Hepatocyte (in vitro differentiated cells): ENCODE results near the gene PPP6R2.

Experiments
- EZH2 ChIP-seq: fragments of 200-600 bp; sonication (generic); IDR thresholded peaks from 2 replicates; pipeline ENCODE4 v1.6.1; 2016; ENCODE audit warnings: antibody characterized with exemption, mild to moderate bottlenecking, borderline replicate concordance
- EZH2phosphoT487 ChIP-seq: fragments of 200-600 bp; sonication (generic); IDR thresholded peaks from one replicate; pipeline ENCODE4 v1.6.1; 2018; ENCODE audit warnings: antibody characterized with exemption, mild to moderate bottlenecking, low read depth, moderate library complexity; ENCODE audit not compliant: unreplicated experiment, severe bottlenecking
- TF ChIP-seq, protein P1 (sequence below): fragments of 200-600 bp; sonication (generic); IDR thresholded peaks from 2 replicates; pipeline ENCODE4 v1.5.1; 2016; ENCODE audit warnings: antibody characterized with exemption, mild to moderate bottlenecking; ENCODE audit not compliant: poor library complexity

GRCh38 chr22:50303515-50303847 lies 39.6 kb upstream of the PPP6R2 start:
- TF ChIP-seq, protein P1, sequence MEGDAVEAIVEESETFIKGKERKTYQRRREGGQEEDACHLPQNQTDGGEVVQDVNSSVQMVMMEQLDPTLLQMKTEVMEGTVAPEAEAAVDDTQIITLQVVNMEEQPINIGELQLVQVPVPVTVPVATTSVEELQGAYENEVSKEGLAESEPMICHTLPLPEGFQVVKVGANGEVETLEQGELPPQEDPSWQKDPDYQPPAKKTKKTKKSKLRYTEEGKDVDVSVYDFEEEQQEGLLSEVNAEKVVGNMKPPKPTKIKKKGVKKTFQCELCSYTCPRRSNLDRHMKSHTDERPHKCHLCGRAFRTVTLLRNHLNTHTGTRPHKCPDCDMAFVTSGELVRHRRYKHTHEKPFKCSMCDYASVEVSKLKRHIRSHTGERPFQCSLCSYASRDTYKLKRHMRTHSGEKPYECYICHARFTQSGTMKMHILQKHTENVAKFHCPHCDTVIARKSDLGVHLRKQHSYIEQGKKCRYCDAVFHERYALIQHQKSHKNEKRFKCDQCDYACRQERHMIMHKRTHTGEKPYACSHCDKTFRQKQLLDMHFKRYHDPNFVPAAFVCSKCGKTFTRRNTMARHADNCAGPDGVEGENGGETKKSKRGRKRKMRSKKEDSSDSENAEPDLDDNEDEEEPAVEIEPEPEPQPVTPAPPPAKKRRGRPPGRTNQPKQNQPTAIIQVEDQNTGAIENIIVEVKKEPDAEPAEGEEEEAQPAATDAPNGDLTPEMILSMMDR, result no peak
- no peak for TF ChIP-seq EZH2
- no peak for TF ChIP-seq EZH2phosphoT487
